ENCODE data around the gene PIEZO2.

The PIEZO2 gene

GRCh38 chr18:10707294-10707693 lies 442.1 kb downstream of the PIEZO2 start:
- TF ChIP-seq, protein P1, sequence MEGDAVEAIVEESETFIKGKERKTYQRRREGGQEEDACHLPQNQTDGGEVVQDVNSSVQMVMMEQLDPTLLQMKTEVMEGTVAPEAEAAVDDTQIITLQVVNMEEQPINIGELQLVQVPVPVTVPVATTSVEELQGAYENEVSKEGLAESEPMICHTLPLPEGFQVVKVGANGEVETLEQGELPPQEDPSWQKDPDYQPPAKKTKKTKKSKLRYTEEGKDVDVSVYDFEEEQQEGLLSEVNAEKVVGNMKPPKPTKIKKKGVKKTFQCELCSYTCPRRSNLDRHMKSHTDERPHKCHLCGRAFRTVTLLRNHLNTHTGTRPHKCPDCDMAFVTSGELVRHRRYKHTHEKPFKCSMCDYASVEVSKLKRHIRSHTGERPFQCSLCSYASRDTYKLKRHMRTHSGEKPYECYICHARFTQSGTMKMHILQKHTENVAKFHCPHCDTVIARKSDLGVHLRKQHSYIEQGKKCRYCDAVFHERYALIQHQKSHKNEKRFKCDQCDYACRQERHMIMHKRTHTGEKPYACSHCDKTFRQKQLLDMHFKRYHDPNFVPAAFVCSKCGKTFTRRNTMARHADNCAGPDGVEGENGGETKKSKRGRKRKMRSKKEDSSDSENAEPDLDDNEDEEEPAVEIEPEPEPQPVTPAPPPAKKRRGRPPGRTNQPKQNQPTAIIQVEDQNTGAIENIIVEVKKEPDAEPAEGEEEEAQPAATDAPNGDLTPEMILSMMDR (IDR thresholded peaks at IDR 0.05) = no peak
- no peak for TF ChIP-seq ZFX (IDR thresholded peaks at IDR 0.05; ENCODE audit: borderline replicate concordance)
- H3K27ac ChIP-seq = no peak overlapping the region

DNA sequence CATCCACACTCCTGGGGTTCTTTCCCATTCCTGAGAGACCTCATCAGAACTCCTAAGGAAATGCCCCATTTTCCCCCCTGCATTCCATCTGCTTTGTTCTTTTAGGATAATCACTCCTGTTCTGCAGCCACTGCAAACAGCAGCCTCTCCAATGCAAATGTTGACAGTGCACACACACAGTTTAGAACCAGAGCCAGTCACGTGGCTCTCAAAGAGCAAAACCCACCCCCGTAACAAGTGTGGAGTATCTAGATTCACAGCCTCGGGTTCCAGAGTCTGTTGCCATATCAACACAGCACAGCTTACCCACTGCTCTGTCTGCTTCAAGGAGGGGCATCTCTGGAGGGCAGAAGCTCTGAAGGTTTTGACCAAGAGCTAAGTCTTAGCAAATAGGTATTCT lies 443.6 kb downstream of the PIEZO2 start:
- no peak for TF ChIP-seq ZFX (IDR thresholded peaks at IDR 0.05; ENCODE audit: borderline replicate concordance)
- TF ChIP-seq, protein P1 (IDR thresholded peaks at IDR 0.05) = no peak
- no peak overlapping the region for H3K27ac ChIP-seq

GRCh38 chr18:10705291-10705690 lies 444.1 kb downstream of the PIEZO2 start:
- no peak overlapping the region for H3K27ac ChIP-seq
- TF ChIP-seq ZFX (IDR thresholded peaks at IDR 0.05; ENCODE audit: borderline replicate concordance) = no peak
- TF ChIP-seq, protein P1 (IDR thresholded peaks at IDR 0.05) = no peak

GRCh38 chr18:10702206-10702605 lies 447.2 kb downstream of the PIEZO2 start:
- H3K27ac ChIP-seq = no peak overlapping the region
- TF ChIP-seq, protein P1 (IDR thresholded peaks at IDR 0.05) = no peak
- TF ChIP-seq ZFX (IDR thresholded peaks at IDR 0.05; ENCODE audit: borderline replicate concordance) = no peak

DNA sequence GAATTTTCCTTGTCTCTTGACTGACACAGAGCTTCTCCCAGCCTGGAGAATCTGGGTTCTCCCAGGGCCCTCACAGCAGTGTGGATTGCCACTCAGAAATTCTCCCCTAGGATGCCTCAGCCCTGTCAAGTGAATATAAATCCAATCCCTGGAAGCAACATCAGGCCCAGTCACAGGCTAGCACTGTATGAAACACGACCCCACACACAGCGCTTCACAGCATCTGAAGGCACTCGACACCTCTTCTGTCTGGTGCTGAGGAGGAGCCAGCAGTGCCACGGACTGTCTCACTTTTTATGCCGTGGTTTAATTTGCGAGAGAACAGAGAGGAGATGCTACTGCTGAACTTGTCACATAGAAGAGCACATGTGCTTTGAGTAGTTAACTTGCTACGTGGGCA lies 459.0 kb downstream of the PIEZO2 start:
- H3K27ac ChIP-seq = no peak overlapping the region
- no peak for TF ChIP-seq ZFX (IDR thresholded peaks at IDR 0.05; ENCODE audit: borderline replicate concordance)
- TF ChIP-seq, protein P1 (IDR thresholded peaks at IDR 0.05) = no peak

- no peak overlapping the region for H3K27ac ChIP-seq
- no peak for TF ChIP-seq ZFX (IDR thresholded peaks at IDR 0.05; ENCODE audit: borderline replicate concordance)
- TF ChIP-seq, protein P1 (IDR thresholded peaks at IDR 0.05) = no peak
These were observed 459.4 kb downstream of the PIEZO2 start for GRCh38 chr18:10690035-10690329.

- no peak overlapping the region for H3K27ac ChIP-seq
- TF ChIP-seq, protein P1 (IDR thresholded peaks at IDR 0.05) = no peak
- no peak for TF ChIP-seq ZFX (IDR thresholded peaks at IDR 0.05; ENCODE audit: borderline replicate concordance)
These were observed 459.9 kb downstream of the PIEZO2 start for GRCh38 chr18:10689236-10690034.
